GM23248 (cell line): ENCODE results near the gene RNASEH1.

Experiments used
- EZH2 ChIP-seq: fragments of 200-600 bp; sonication (generic); IDR thresholded peaks from 2 replicates; pipeline ENCODE4 v1.6.1; 2018; ENCODE audit warnings: antibody characterized with exemption, mild to moderate bottlenecking; ENCODE audit not compliant: insufficient read depth, poor library complexity, severe bottlenecking
- EZH2phosphoT487 ChIP-seq: fragments of 200-600 bp; sonication (generic); IDR thresholded peaks from 2 replicates; pipeline ENCODE4 v1.6.1; 2018; ENCODE audit warnings: antibody characterized with exemption, moderate library complexity, mild to moderate bottlenecking, low read depth; ENCODE audit not compliant: insufficient read depth

DNA sequence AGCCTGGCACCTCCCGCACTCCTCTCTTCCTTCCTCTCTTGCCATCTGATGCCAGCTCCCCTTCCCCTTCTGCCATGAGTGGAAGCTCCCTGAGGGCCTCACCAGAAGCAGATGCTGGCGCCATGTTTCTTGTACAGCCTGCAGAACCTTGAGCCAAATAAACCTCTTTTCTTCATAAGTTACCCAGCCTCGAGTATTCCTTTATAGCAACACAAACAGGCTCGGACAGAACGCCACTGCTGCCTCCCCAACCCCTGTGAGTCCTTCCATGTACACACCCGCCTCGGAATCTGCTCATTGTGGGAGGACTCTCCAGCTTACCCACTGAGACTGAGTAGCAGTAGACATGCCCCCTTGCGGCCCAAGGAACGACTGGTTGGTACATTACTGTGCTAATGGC, 8.7 kb upstream of the RNASEH1 start:
- no peak for TF ChIP-seq EZH2
- no peak for TF ChIP-seq EZH2phosphoT487
